GM12892 (cell line): ENCODE measurements around the gene CRY2.

Source experiments
- POLR2A ChIP-seq: IDR thresholded peaks from 2 replicates; pipeline ENCODE4 v1.6.1; 2011; ENCODE audit warnings: low read depth, low read length, control low read depth
- POLR2AphosphoS5 ChIP-seq: IDR thresholded peaks from 2 replicates; pipeline ENCODE4 v1.6.1; 2011; ENCODE audit warnings: low read depth, low read length, control low read depth
- TAF1 ChIP-seq: IDR thresholded peaks from 2 replicates; pipeline ENCODE4 v1.6.1; 2011; ENCODE audit warnings: low read depth, mild to moderate bottlenecking, control low read depth, low read length, borderline replicate concordance

DNA sequence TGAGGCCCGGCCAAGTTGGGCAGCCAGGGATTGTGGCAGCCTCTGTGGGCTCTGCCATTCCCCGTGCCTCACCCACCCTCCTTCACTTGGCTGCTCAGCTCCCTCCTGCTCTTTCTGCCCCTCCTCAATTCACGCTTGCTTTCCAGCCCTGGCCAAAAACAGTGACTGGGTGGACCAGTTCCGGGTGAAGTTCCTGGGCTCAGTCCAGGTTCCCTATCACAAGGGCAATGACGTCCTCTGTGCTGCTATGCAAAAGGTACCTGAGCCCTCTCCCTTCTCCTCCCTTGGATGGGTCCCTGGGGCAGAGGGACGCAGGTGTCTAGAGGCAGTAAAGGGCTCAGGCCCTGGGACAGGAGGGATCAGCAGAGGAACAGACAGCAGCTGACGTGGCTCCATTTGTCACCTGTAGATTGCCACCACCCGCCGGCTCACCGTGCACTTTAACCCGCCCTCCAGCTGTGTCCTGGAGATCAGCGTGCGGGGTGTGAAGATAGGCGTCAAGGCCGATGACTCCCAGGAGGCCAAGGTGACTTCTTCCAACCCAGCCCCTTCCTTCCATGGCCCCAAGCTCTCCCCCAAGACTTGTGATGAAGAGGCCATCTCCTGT is 57.1 kb downstream of the CRY2 start:
- TF ChIP-seq TAF1 (no peak), POLR2A (no peak), POLR2AphosphoS5 (no peak)
